KBM-7 (cell line): ENCODE results near the gene C1QTNF5.
"Not testable (repeated sequence)": the region's sequence is repeated elsewhere in the genome, so short reads cannot be mapped to it uniquely, and the experiment has no call there.

Experiments
- DNase-seq: peaks from one replicate; pipeline ENCODE4 v3.0.0-alpha.2; 2015
- in situ Hi-C: fragments of 300-500 bp; cut with MboI; formaldehyde crosslinking; loops from 2 replicates; pipeline ENCODE4 v1.14.3; 2020; ENCODE audit warnings: low sequenced_read_pairs, low pct_unique_long_range_greater_than_20kb, mixed read lengths

C1QTNF5 gene

GRCh38 chr11:119340335-119341221 lies at the start of gene C1QTNF5:
Gene C1QTNF5 (minus strand): TSS chr11:119340883. CDS start chr11:119340397, 486 bp downstream.
- no peak for DNase-seq
- in situ Hi-C loops = no loop called here

DNA sequence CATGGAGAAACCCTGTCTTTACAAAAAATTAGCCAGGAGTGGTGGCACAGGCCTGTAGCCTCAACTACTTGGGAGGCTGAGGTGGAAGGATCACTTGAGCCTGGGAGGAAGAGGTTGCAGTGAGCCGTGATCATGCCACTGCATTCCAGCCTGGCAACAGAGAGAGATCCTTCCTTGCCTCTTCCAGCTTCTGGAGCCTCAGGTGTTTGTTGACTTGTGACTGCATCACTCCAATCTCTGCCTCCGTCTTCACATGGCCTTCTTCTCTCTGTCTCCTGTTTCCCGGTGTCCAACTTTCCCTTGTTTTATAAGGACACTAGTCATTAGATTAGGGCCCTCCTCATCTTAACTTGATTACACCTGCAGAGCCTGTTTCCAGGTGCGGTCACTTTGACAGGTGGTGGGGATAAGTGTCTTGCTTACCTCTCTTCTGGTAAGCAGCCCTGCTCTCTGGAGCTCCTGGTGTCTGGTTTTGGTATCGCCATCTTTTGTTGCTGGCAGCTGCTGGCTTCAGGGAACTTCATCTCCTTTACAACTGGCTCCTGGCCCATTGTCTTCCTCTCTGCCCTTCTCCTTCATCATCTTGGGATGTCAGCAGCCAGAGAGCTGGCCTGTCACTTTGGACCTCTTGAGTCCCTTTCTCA lies 49.0 kb upstream of the C1QTNF5 start:
- peak; percentile 15 for DNase-seq
- in situ Hi-C loops = no loop called here

DNA sequence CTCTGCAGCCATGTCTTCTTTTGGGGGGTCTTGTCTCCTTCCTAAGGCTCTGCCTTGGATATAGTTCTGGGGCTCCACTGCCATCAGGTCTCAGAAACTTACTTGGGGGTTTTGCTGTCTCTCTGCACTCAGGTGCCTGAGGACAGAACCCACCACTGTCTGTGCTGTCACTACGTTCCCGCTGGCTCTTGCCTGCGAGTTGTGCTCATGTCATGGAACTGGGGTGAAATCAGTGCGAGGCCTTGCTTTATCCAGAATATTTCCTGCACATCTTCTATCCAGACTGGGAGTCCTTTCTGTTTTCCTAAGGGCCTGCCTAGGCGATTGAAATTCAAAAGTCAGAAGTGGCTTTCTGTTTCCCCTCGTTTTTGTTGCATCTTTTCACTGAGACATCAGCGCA lies 47.4 kb upstream of the C1QTNF5 start:
- in situ Hi-C loops = no loop called here
- DNase-seq = no peak

DNA sequence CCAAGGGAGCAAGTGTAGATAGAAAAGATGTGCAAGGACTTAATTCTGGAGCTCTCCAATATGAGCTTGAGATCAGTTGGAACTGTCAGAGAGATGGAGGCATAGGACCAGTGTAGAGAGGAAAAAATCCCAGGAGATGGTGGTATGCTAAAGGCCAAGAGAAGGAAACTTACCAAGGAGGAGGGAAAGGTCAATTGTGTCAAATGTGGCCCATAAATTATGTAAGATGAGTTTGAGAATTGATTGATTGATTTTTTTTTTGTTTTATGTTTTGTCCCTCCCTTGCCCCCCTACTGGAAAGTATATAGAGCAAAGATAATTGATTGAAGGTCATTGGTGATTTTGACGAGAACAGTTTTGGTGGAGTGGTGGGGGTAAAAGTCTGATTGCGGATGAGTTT lies 43.6 kb upstream of the C1QTNF5 start:
- in situ Hi-C loops = no loop called here

DNA sequence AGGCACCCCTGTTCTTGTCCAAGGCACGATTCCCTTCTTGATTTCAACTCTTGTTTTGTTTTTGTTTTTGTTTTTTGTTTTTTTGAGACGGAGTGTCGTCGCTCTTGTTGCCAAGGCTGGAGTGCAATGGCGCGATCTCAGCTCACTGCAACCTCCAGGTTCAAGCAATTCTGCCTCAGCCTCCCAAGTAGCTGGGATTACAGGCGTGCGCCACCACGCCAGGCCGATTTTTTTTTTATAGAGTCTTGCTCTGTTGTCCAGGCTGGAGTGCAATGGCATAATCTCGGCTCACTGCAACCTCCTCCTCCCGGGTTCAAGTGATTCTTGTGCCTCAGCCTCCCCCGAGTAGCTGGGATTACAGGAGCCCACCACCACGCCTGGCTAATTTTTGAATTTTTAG lies 41.8 kb upstream of the C1QTNF5 start:
- DNase-seq, in situ Hi-C loops: not testable (repeated sequence)

More for the DNA sequence above, 43.6 kb upstream of the C1QTNF5 start:
- no peak for DNase-seq

- DNase-seq = no peak
- in situ Hi-C loops = no loop called here
Observed at GRCh38 chr11:119382101-119382500, 41.4 kb upstream of the C1QTNF5 start.

GRCh38 chr11:119381181-119381988 lies 40.7 kb upstream of the C1QTNF5 start, which contains the start of gene USP2:
Gene USP2 (minus strand): TSS chr11:119381690. CDS start chr11:119373480, 8,210 bp downstream.
- peak; percentile 99 for DNase-seq
- in situ Hi-C loops = no loop called here

- in situ Hi-C loops = no loop called here
- no peak for DNase-seq
Observed at GRCh38 chr11:119380827-119381180, 40.1 kb upstream of the C1QTNF5 start.

GRCh38 chr11:119380160-119380826 lies 39.6 kb upstream of the C1QTNF5 start:
- in situ Hi-C loops = no loop called here
- no peak for DNase-seq

GRCh38 chr11:119378851-119379465 lies 38.3 kb upstream of the C1QTNF5 start:
- in situ Hi-C loops = no loop called here
- DNase-seq = no peak

DNA sequence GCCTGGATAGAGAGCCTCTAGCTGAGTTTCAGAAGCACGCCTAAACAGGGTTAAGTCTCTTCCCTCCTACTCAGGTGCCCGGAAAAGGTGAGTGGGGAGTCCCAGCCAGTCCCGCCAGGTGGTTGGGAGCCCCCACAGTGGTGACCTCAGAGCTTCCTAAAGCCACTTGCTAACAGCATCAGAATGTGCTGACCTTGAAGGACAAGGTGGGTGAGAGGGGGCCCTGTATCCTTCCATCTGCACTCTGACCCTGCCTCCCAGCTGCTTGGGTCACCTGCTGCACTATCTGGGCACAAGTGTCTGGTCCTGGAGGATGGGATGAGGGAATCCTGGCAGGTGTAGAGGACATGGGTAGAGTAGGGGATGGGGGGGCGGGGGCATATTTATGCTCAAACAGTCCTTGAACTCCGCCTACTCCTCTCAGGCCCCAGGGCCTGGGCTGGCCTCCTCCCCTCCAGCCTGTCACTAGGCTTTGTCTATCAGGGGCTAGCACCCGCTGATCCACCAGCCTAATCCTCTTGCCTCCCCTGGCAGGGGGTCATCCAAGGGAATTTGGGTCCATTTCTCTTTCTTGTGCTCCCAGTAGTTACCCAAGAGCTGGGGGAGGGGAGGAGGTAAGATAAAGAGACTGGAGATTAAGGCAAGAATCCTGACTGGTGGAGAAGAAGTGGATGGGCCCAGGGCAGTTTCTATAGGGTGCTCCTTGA lies 37.4 kb upstream of the C1QTNF5 start:
- no peak for DNase-seq
- in situ Hi-C loops = no loop called here

DNA sequence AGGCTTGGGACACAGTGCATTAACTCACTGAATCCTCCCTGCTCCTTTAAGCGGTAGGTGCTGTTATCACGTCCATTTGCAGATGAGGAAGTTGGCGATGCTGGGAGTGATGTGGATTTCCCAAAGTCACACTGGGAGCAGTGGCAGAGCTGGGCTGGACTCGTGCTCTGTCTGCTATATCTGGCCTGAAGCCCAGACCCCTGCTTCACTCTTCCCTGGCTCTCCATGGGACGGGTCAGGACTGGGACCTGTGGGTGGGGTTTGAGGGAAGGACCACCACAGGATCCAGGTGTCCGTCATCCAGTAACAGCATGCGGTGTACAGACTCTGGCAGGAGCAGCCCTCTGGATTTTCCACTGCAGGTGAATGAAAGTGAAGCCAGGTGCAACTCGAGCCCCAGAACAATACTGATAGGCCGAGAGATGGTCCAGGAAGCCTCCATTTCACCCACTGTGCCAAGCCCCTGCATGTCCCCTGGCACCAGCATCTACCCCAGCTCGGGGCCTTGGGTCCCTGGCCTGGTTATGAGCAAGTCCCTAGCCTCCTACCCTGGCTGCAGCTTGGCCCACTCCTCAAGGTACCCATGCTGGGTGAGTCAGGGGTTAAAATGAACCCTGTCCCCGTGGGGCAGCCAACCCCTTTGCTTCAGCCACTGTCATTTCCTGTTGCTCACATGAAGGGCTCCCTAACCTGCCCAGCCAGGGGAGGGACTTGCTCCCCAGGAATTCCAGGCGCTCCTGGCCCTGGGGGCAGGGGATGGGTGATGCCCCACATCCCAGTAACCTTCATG lies 36.6 kb upstream of the C1QTNF5 start:
- in situ Hi-C loops = no loop called here
- no peak for DNase-seq

GRCh38 chr11:119376197-119376847 lies 35.6 kb upstream of the C1QTNF5 start:
- no peak for DNase-seq
- in situ Hi-C loops = no loop called here

GRCh38 chr11:119375337-119376196 lies 34.9 kb upstream of the C1QTNF5 start:
- in situ Hi-C loops = no loop called here
- DNase-seq = no peak

GRCh38 chr11:119374632-119375336 lies 34.1 kb upstream of the C1QTNF5 start:
- in situ Hi-C loops = no loop called here
- DNase-seq = no peak
